Thoracic aorta (tissue), 2 donors: Measurements from ENCODE around the gene RXFP1. TPM values are rescaled to one million over a fixed set of nuclear protein-coding genes. Genes with fewer than 3 reads are reported as not detected.

ENCODE experiments used
- ATAC-seq: fragments of 150-250 bp; one replicate; pipeline ENCODE4 v1.8.0; 2017; ENCODE audit warnings: low read depth; ENCODE audit not compliant: insufficient number of reproducible peaks, low FRiP score
- DNase-seq: peaks from one replicate; pipeline ENCODE4 v3.0.0-alpha.2; 2020; ENCODE audit warnings: low spot score
- H3K27ac ChIP-seq, 2 donors: fragments of 200-600 bp; sonication (generic); 1 replicate in 1 of 2; 2 replicates in 1 of 2; pipeline ENCODE4 v1.5.1; 2016; ENCODE audit warnings: mild to moderate bottlenecking in 2 of 2, moderate library complexity in 2 of 2
- H3K27me3 ChIP-seq: fragments of 200-600 bp; sonication (generic); replicated peaks from 2 replicates; pipeline ENCODE4 v1.6.0; 2016; ENCODE audit warnings: mild to moderate bottlenecking; ENCODE audit not compliant: insufficient read depth
- H3K36me3 ChIP-seq: fragments of 200-600 bp; sonication (generic); one replicate; pipeline ENCODE4 v1.5.1; 2016
- H3K4me1 ChIP-seq, 2 donors: fragments of 200-600 bp; sonication (generic); 1 replicate in 1 of 2; 2 replicates in 1 of 2; pipeline versions ENCODE4 v1.5.1 to v1.6.0; 2016; ENCODE audit warnings: low read depth in 2 of 2, mild to moderate bottlenecking in 1 of 2; ENCODE audit not compliant: control insufficient read depth in 1 of 2
- H3K4me3 ChIP-seq: fragments of 200-600 bp; sonication (generic); 2 replicates; pipeline ENCODE4 v1.5.1; 2016; ENCODE audit warnings: mild to moderate bottlenecking
- H3K9me3 ChIP-seq: fragments of 200-600 bp; sonication (generic); 2 replicates; pipeline ENCODE4 v1.5.1; 2016
- CTCF ChIP-seq: fragments of 200-600 bp; sonication (generic); IDR thresholded peaks from one replicate; pipeline ENCODE4 v1.5.1; 2019; ENCODE audit warnings: antibody characterized with exemption
- total RNA-seq, 2 donors: library from RNA; depleted of rRNA; stranded (reverse); fragments of >200 nt; gene quantifications; one replicate each; pipeline versions ENCODE4 v1.1.0 to v1.2.3, GENCODE V29; 2016

Gene RXFP1
- total RNA-seq, result 1 to 10 TPM in 1 of 2 donors, under 1 TPM in 1; 0.35 to 9.6 TPM

GRCh38 chr4:158521484-158522088 is at the start of gene RXFP1:
RXFP1 (plus strand) TSS chr4:158521882; CDS start chr4:158521977, 95 bp downstream.
- Histone ChIP-seq H3K9me3 (no peaks in the 10 kb centered on the region), H3K27ac (no peak within 1 kb of the TSS), H3K4me1 (peaks cover 0 to 2% of the 10 kb centered on the region in 2 donors), H3K36me3 (no peaks in the 10 kb centered on the region), H3K27me3 (no peaks in the 10 kb centered on the region), H3K4me3 (peak within 1 kb of the TSS; percentile 54)
- no peak for DNase-seq
- no peak for ATAC-seq
- no peak for TF ChIP-seq CTCF

DNA sequence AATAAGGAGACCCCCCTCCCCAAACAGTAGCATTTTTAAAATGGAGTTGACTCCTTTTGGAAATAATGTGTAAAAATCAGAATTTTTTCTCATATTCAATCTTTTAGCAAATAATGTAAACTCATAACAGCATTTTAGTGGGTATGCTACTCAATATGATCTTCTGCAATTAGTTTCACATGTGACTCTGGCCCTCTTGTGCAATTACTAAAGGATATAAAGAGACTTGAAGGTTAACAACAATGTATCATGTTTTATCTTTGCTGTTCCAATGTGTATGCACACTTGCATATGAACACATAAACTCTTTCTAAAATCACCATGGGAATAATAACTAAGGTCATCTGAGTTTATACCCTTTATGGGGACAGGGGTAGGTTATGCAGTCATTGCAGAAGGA is 39.9 kb upstream of the RXFP1 start:
- Histone ChIP-seq H3K27me3 (no peaks in the 10 kb centered on the region), H3K4me3 (no peak overlapping the region), H3K27ac (no peak overlapping the region), H3K36me3 (no peaks in the 10 kb centered on the region), H3K4me1 (no peaks in the 10 kb centered on the region), H3K9me3 (no peaks in the 10 kb centered on the region)
- TF ChIP-seq CTCF, result no peak
- ATAC-seq (no peak), DNase-seq (no peak)

DNA sequence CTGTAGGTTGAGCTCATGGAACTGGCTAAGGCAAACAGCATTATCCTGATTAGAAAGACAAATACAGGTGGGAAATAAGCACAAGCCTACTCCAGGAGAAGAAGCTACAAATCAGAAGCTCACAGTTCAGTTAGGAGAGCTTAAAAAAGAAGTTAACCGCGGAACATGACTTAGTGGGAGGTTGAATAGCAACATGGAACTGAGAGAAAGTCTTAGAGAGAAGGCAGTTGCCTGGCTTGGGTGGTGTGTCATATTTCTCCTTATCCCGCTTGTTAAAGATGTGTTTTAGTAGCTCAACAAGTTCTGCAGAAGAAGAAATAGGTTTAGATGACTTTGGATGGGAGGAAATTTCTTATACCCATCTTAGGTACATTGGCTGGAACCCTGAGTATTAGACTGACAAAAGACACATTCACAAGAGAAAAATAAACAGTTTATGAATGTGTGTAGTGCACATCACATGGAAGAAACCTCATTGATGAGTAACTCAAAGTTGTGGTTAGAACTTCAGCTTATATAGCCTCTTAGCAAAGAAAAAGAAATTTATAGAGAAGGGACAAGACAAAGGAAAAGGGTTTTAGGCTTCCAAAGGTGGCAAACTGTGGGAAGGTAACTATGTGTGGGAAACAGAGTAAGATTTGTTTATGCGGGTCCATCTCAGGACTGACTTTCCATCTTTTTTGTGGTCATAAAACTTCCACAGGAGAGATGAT is 37.4 kb upstream of the RXFP1 start:
- Histone ChIP-seq H3K4me3 (no peak overlapping the region), H3K27me3 (no peaks in the 10 kb centered on the region), H3K4me1 (no peaks in the 10 kb centered on the region), H3K36me3 (no peaks in the 10 kb centered on the region), H3K27ac (no peak overlapping the region), H3K9me3 (no peaks in the 10 kb centered on the region)
- ATAC-seq (no peak), DNase-seq (no peak)
- no peak for TF ChIP-seq CTCF

DNA sequence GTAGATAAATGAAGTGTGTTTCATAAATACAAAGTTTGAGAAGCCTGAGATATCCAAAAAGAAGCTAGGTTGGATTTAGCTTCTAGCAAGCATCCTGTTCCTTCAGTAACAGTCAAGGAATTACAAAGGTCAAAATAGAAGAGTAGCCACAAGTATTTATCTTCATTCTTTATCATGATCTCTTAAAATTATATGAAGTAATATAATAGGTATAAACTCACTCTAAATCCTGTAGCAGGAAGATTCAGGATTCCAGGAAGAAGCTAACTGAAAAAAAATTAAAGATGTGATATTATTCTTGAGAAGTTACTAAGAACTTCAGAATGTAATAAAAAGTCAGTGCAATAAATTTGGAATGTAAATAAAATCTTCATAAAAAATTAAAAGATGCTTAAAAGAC is 31.1 kb upstream of the RXFP1 start:
- ATAC-seq, result no peak
- Histone ChIP-seq H3K27ac (no peak overlapping the region), H3K36me3 (no peaks in the 10 kb centered on the region), H3K27me3 (no peaks in the 10 kb centered on the region), H3K9me3 (no peaks in the 10 kb centered on the region), H3K4me1 (no peaks in the 10 kb centered on the region), H3K4me3 (no peak overlapping the region)
- DNase-seq, result no peak
- TF ChIP-seq CTCF, result no peak

- H3K9me3 ChIP-seq, result no peaks in the 10 kb centered on the region
- ATAC-seq, result no peak
- no peak for DNase-seq
- no peak for TF ChIP-seq CTCF
- no peaks in the 10 kb centered on the region for H3K4me1 ChIP-seq
- H3K4me3 ChIP-seq, result no peak overlapping the region
- H3K36me3 ChIP-seq, result no peaks in the 10 kb centered on the region
- H3K27me3 ChIP-seq, result no peaks in the 10 kb centered on the region
- H3K27ac ChIP-seq, result no peak overlapping the region
Observed at GRCh38 chr4:158492391-158492790, 29.3 kb upstream of the RXFP1 start.
